ENCODE results near the gene TRIP4.
"Not testable (repeated sequence)": the region's sequence is repeated elsewhere in the genome, so short reads cannot be mapped to it uniquely, and the experiment has no call there.

TRIP4 gene

GRCh38 chr15:64490598-64491259 lies 103.1 kb downstream of the TRIP4 start:
- no peak for DNase-seq

- DNase-seq, result no peak
Measured at GRCh38 chr15:64493641-64494040, 106.0 kb downstream of the TRIP4 start.

GRCh38 chr15:64495968-64496367 lies 108.3 kb downstream of the TRIP4 start:
- not testable (repeated sequence) for DNase-seq

- no peak for DNase-seq
Measured at GRCh38 chr15:64500695-64501395, 113.2 kb downstream of the TRIP4 start.

GRCh38 chr15:64501396-64501715 lies 113.7 kb downstream of the TRIP4 start:
- no peak for DNase-seq

GRCh38 chr15:64502151-64502550 lies 114.5 kb downstream of the TRIP4 start:
- no peak for DNase-seq

GRCh38 chr15:64502551-64502950 lies 114.9 kb downstream of the TRIP4 start:
- no peak for DNase-seq

- no peak for DNase-seq
Measured at GRCh38 chr15:64503197-64503596, 115.6 kb downstream of the TRIP4 start.

- no peak for DNase-seq
Measured at GRCh38 chr15:64503640-64504039, 116.0 kb downstream of the TRIP4 start.
